ENCODE measurements around the gene PIEZO1. TPM values are rescaled to one million over a fixed set of nuclear protein-coding genes. Genes with fewer than 3 reads are reported as not detected.

PIEZO1 gene
- total and polyA plus RNA-seq, 2 experiments from 2014 or later = 30.4 to 70.1 TPM

DNA sequence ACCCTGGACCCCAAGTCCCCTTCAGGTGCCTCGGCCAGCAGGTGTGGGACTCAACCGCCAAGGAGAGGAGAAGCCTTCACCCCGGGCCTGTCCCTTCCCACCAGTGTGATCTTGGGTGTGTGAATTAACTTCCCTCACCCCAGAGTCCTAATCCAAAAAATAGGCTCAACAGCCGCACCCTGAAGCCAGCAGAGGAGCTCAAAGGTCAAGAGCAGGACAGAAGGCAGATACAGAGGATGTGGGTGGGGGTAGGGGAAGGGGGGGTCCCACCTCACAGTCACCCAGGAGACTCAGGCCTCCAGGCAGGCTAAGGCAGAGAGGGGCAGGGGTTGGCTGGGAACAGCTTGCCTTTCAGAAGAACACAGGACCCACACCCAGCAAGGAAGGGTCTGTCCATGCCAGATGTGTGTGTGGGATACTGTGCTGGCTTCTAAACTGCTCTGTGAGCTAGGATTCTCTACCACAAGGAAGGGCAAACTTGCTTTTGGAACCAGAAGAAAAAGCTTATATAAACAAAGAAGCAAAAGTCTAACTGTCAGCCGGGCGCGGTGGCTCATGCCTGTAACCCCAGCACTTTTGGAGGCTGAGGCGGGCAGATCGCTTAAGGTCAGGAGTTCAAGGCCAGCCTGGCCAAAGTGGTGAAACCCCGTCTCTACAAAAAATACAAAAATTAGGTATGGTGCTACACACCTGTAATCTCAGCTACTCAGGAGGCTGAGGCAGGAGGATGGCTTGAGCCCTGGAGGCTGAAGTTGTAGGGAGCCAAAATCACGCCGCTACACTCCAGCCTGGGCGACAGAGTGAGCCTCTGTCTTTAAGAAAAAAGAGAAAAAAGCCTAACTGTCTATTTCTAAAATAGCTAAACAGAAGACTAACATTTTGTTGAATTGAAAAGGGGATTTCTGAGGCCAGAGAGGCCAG lies 4.6 kb downstream of the PIEZO1 start:
- Histone ChIP-seq H3K27ac (ENCODE audit: low read depth) (no peak overlapping the region; the same call in 1 of the 2 replicates), H4K20me1 (replicated peaks; ENCODE audit: insufficient read depth) (0 out of 2 replicates have a peak, but pooled peaks cover 7% of the 10 kb centered on the region), H3K4me2 (no peak overlapping the region), H3K9me2 (ENCODE audit: insufficient read depth) (no peaks in the 10 kb centered on the region), H3K4me1 (ENCODE audit: insufficient read depth) (peaks cover 22% of the 10 kb centered on the region; the same call in 1 of the 2 replicates), H3K79me2 (replicated peaks; ENCODE audit: insufficient read depth) (peaks cover 75% of the 10 kb centered on the region), H3F3A (replicated peaks; ENCODE audit: low read depth) (peaks cover 6% of the 10 kb centered on the region; the same call in 1 of the 2 replicates), H2AFZ (no peak overlapping the region), H3K27me3 (ENCODE audit: insufficient read depth) (no peaks in the 10 kb centered on the region), H3K4me3 (no peak overlapping the region), H3K36me3 (ENCODE audit: insufficient read depth) (no peaks in the 10 kb centered on the region)
- Mint-ChIP-seq H3K27ac (no peak overlapping the region; the same call in 1 of the 2 replicates), H3K9me3 (no peaks in the 10 kb centered on the region), H3K36me3 (ENCODE audit: low read depth) (no peaks in the 10 kb centered on the region), H3K27me3 (ENCODE audit: insufficient read depth, low read depth, poor library complexity) (peaks cover 22% of the 10 kb centered on the region), H3K4me1 (peaks cover 45% of the 10 kb centered on the region), H3K4me3 (no peak overlapping the region)
- no peak for TF ChIP-seq JUNB (IDR thresholded peaks at IDR 0.05; ENCODE audit: unreplicated experiment)
- DNase-seq (ENCODE audit: low spot score) (no peak), ATAC-seq (no peak)

- H3K4me3 Mint-ChIP-seq = no peak overlapping the region
- TF ChIP-seq JUNB (IDR thresholded peaks at IDR 0.05; ENCODE audit: unreplicated experiment) (no peak), POLR2AphosphoS5 (IDR thresholded peaks at IDR 0.05; ENCODE audit: low read depth) (no peak), ZNF114 (CRISPR knock-in tag; IDR thresholded peaks at IDR 0.05) (no peak), EZH2phosphoT487 (IDR thresholded peaks at IDR 0.05; ENCODE audit: unreplicated experiment) (no peak), NANOG (IDR thresholded peaks at IDR 0.05; ENCODE audit: borderline replicate concordance) (no peak), CTCF (conservative IDR thresholded peaks at IDR 0.05; ENCODE audit: low read depth in 2 of 2) (no peak), EZH2 (IDR thresholded peaks at IDR 0.05; ENCODE audit: low read depth, unreplicated experiment) (no peak), CREB1 (CRISPR knock-in tag; IDR thresholded peaks at IDR 0.05; ENCODE audit: low read depth) (no peak), STAT1 (IDR thresholded peaks at IDR 0.05; ENCODE audit: unreplicated experiment) (no peak)
- TF ChIP-seq, protein P1, sequence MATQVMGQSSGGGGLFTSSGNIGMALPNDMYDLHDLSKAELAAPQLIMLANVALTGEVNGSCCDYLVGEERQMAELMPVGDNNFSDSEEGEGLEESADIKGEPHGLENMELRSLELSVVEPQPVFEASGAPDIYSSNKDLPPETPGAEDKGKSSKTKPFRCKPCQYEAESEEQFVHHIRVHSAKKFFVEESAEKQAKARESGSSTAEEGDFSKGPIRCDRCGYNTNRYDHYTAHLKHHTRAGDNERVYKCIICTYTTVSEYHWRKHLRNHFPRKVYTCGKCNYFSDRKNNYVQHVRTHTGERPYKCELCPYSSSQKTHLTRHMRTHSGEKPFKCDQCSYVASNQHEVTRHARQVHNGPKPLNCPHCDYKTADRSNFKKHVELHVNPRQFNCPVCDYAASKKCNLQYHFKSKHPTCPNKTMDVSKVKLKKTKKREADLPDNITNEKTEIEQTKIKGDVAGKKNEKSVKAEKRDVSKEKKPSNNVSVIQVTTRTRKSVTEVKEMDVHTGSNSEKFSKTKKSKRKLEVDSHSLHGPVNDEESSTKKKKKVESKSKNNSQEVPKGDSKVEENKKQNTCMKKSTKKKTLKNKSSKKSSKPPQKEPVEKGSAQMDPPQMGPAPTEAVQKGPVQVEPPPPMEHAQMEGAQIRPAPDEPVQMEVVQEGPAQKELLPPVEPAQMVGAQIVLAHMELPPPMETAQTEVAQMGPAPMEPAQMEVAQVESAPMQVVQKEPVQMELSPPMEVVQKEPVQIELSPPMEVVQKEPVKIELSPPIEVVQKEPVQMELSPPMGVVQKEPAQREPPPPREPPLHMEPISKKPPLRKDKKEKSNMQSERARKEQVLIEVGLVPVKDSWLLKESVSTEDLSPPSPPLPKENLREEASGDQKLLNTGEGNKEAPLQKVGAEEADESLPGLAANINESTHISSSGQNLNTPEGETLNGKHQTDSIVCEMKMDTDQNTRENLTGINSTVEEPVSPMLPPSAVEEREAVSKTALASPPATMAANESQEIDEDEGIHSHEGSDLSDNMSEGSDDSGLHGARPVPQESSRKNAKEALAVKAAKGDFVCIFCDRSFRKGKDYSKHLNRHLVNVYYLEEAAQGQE (IDR thresholded peaks at IDR 0.05; ENCODE audit: unreplicated experiment) = no peak
- TF ChIP-seq, protein P2, sequence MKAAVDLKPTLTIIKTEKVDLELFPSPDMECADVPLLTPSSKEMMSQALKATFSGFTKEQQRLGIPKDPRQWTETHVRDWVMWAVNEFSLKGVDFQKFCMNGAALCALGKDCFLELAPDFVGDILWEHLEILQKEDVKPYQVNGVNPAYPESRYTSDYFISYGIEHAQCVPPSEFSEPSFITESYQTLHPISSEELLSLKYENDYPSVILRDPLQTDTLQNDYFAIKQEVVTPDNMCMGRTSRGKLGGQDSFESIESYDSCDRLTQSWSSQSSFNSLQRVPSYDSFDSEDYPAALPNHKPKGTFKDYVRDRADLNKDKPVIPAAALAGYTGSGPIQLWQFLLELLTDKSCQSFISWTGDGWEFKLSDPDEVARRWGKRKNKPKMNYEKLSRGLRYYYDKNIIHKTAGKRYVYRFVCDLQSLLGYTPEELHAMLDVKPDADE (IDR thresholded peaks at IDR 0.05) = no peak
Observed at GRCh38 chr16:88779406-88780141, 5.4 kb downstream of the PIEZO1 start.

More at GRCh38 chr16:88779406-88780141, 5.4 kb downstream of the PIEZO1 start:
- Histone ChIP-seq H3K4me1 (ENCODE audit: insufficient read depth) (peaks cover 22% of the 10 kb centered on the region; the same call in 1 of the 2 replicates), H3K27ac (ENCODE audit: low read depth) (no peak overlapping the region), H3K4me3 (no peak overlapping the region), H4K20me1 (replicated peaks; ENCODE audit: insufficient read depth) (0 out of 2 replicates have a peak, but pooled peaks cover 7% of the 10 kb centered on the region), H3K4me2 (no peak overlapping the region), H2AFZ (no peak overlapping the region), H3K36me3 (ENCODE audit: insufficient read depth) (no peaks in the 10 kb centered on the region), H3F3A (replicated peaks; ENCODE audit: low read depth) (peaks cover 6% of the 10 kb centered on the region; the same call in 1 of the 2 replicates), H3K27me3 (ENCODE audit: insufficient read depth) (no peaks in the 10 kb centered on the region), H3K9me2 (ENCODE audit: insufficient read depth) (no peaks in the 10 kb centered on the region), H3K79me2 (replicated peaks; ENCODE audit: insufficient read depth) (peaks cover 83% of the 10 kb centered on the region)
- Mint-ChIP-seq H3K27ac (no peak overlapping the region), H3K9me3 (no peaks in the 10 kb centered on the region; the same call in 2 of the 3 replicates), H3K36me3 (ENCODE audit: low read depth) (no peaks in the 10 kb centered on the region), H3K4me1 (peaks cover 45% of the 10 kb centered on the region), H3K27me3 (ENCODE audit: insufficient read depth, low read depth, poor library complexity) (peaks cover 22% of the 10 kb centered on the region)
- ATAC-seq = no peak
- peak; percentile 19 for DNase-seq (ENCODE audit: low spot score)

Measured in GM23338 (cell line).